Prostate gland (tissue), 2 donors: ENCODE data around the gene MYL10.

Experiments used
- POLR2A ChIP-seq: fragments of 450-650 bp; IDR thresholded peaks from one replicate; pipeline ENCODE4 v1.6.1; 2016; ENCODE audit warnings: antibody characterized with exemption, mild to moderate bottlenecking
- POLR2AphosphoS5 ChIP-seq: sonication (generic); formaldehyde crosslinking; IDR thresholded peaks from one replicate; pipeline ENCODE4 v1.6.1; 2017; ENCODE audit warnings: antibody characterized with exemption
- TF ChIP-seq, protein P1 (sequence below), 4 experiments: fragments of 200-600 bp in 2 of 4; fragments of 450-650 bp in 2 of 4; sonication (generic) in 2 of 4; IDR thresholded peaks; 1 replicate in 3 of 4; 2 replicates in 1 of 4; pipeline ENCODE4 v1.5.1; 2016 to 2019; ENCODE audit warnings: antibody characterized with exemption in 4 of 4, mild to moderate bottlenecking in 2 of 4, moderate library complexity in 2 of 4

DNA sequence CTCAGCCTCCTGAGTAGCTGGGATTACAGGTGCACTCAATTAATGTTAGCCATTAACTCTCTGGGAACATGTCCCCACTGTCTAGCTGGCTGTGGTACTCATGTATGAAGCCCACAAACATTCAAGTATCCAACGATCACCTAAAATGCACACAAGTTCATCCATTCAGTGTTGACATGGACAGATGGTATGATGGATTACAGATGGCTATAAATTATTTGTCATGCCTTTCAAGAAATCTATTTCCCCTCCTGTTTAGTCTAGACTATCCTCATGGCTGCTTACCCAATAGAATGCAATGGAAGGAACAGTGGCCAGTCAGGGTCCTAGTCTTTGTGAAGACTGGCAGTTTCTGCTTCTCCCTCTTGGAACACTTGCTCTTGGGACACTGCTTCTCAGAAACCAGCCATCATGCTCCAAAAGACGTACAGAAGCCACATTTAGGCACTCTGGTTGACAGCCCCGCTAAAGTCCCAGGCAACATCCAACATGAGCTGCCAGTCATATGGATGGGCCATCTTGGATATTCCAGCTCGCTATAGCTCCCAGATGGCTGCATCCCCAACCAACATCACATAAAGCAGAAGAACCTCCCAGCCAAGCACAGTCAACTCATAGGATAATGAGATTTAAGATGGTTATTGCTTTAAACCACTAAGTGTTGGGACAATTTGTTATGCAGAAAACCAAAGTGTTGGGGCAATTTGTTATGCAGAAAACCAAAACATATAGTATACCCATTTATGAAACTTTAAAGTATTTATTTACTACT lies 33.1 kb downstream of the MYL10 start:
- TF ChIP-seq, protein P1, sequence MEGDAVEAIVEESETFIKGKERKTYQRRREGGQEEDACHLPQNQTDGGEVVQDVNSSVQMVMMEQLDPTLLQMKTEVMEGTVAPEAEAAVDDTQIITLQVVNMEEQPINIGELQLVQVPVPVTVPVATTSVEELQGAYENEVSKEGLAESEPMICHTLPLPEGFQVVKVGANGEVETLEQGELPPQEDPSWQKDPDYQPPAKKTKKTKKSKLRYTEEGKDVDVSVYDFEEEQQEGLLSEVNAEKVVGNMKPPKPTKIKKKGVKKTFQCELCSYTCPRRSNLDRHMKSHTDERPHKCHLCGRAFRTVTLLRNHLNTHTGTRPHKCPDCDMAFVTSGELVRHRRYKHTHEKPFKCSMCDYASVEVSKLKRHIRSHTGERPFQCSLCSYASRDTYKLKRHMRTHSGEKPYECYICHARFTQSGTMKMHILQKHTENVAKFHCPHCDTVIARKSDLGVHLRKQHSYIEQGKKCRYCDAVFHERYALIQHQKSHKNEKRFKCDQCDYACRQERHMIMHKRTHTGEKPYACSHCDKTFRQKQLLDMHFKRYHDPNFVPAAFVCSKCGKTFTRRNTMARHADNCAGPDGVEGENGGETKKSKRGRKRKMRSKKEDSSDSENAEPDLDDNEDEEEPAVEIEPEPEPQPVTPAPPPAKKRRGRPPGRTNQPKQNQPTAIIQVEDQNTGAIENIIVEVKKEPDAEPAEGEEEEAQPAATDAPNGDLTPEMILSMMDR (IDR thresholded peaks at IDR 0.05): no peak
- TF ChIP-seq POLR2A (no peak), POLR2AphosphoS5 (no peak)
